ENCODE measurements around the gene PRM3.

DNA sequence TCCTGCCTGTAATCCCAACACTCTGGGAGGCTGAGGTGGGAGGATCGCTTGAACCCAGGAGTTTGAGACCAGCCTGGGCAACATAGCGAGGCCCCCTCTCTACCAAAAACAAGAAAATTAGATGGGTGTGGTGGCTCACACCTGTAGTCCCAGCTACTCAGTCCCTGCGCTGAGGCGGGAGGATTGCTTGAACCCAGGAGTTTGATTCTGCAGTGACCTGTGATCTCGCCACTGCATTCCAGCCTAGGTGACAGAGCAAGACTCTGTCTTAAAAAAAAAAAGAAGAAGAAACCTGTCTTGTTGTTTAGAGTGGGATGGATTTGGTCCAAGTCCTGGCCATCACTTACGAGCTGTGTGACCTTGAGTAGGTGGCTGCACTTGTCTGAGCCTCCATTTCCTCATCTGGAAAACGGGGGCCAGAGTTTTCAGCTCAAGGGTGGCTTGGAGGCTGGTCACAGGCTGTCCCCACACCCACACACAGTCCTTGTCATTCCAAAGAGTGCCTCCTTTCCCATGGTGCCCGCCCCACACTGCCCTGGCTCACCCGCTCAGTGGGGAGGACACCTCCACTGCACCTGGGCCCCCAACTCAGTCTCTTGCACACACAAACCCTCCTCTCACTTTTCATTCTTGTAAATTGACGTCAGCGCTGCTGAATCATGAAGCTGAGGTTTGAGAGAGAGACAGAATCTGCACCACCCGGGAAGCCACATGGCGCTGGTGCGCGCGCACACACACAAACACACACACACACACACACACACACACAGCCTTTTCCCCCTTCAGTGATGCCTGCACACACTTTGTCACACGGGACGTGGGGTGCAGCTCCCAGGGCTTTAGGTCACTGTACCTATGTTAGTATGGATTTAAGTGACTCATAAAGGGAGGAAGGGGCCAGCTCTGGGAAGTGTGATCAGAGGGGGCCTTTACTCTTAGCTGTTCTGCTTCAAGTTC, 21.6 kb downstream of the PRM3 start:
- TF ChIP-seq FOXM1 (IDR thresholded peaks at IDR 0.05; ENCODE audit: borderline replicate concordance), result no peak
- no peak for TF ChIP-seq ARNT (IDR thresholded peaks at IDR 0.05)
- no peak for TF ChIP-seq SP1 (IDR thresholded peaks at IDR 0.05)
- no peak for TF ChIP-seq CTBP1 (IDR thresholded peaks at IDR 0.05; ENCODE audit: borderline replicate concordance)
